T-helper 1 cell (primary cell): ENCODE data around the gene RIT1.

Source experiments
- DNase-seq, 5 donors: peaks; one replicate each; pipeline ENCODE4 v3.0.0-alpha.2; 2012 to 2020
- total RNA-seq, 4 donors: gene quantifications; one replicate each; lab custom pipeline; 2026; lab: John Stamatoyannopoulos, UW

The RIT1 gene
- 54.9 to 100 (median 68.8) reads per million in 4 donors for total RNA-seq

- peak; percentile 80 to 89 (median 84) for DNase-seq
Measured at GRCh38 chr1:155911156-155912055, at the start of gene RIT1. TSS of gene RIT1 (minus strand) at chr1:155911349. CDS start at chr1:155910761, 588 bp downstream.

- DNase-seq = no peak
Measured at GRCh38 chr1:155960081-155960745, 49.1 kb upstream of the RIT1 start.

GRCh38 chr1:155957411-155957915 lies 46.3 kb upstream of the RIT1 start:
- DNase-seq = no peak

GRCh38 chr1:155954645-155955044 lies 43.5 kb upstream of the RIT1 start:
- DNase-seq = no peak

- no peak for DNase-seq
Measured at GRCh38 chr1:155952505-155952890, 41.3 kb upstream of the RIT1 start.

GRCh38 chr1:155951753-155952504 lies 40.8 kb upstream of the RIT1 start:
- no peak for DNase-seq

GRCh38 chr1:155950829-155951228 lies 39.7 kb upstream of the RIT1 start:
- DNase-seq = no peak

GRCh38 chr1:155947741-155948140 lies 36.6 kb upstream of the RIT1 start:
- DNase-seq = no peak

GRCh38 chr1:155947292-155947691 lies 36.1 kb upstream of the RIT1 start:
- DNase-seq = no peak

- no peak for DNase-seq
Measured at GRCh38 chr1:155946633-155947219, 35.6 kb upstream of the RIT1 start.

GRCh38 chr1:155944444-155944799 lies 33.3 kb upstream of the RIT1 start:
- DNase-seq = no peak

- DNase-seq = no peak
Measured at GRCh38 chr1:155942578-155943141, 31.5 kb upstream of the RIT1 start.

GRCh38 chr1:155941845-155942531 lies 30.8 kb upstream of the RIT1 start:
- DNase-seq = no peak

GRCh38 chr1:155940993-155941844 lies 30.1 kb upstream of the RIT1 start, which contains the start of gene RXFP4:
TSS of gene RXFP4 (plus strand) at chr1:155941638. CDS start at chr1:155941710, 72 bp downstream.
- peak in 1 of 5 donors; percentile 25 for DNase-seq

- no peak for DNase-seq
Measured at GRCh38 chr1:155940482-155940992, 29.4 kb upstream of the RIT1 start.

- DNase-seq = peak in 1 of 5 donors; percentile 72
Measured at GRCh38 chr1:155938220-155938627, 27.1 kb upstream of the RIT1 start.

GRCh38 chr1:155934936-155935590 lies 23.9 kb upstream of the RIT1 start:
- DNase-seq = no peak

GRCh38 chr1:155934097-155934935 lies 23.2 kb upstream of the RIT1 start, which contains the start of gene KHDC4:
TSS of gene KHDC4 (minus strand) at chr1:155934413. CDS start at chr1:155934373, 40 bp downstream.
- peak; percentile 87 to 99 (median 93) for DNase-seq
